Body of pancreas (tissue), 4 donors: ENCODE measurements around the gene C1orf74. TPM values are rescaled to one million over a fixed set of nuclear protein-coding genes. Genes with fewer than 3 reads are reported as not detected.

Source experiments
- ATAC-seq: fragments of 150-250 bp; one replicate; pipeline ENCODE4 v1.9.1; 2016
- DNase-seq, 4 donors: peaks; one replicate each; pipeline ENCODE4 v3.0.0-alpha.2; 2019
- H3K27ac ChIP-seq, 4 donors: fragments of 200-600 bp; sonication (generic); 1 replicate in 3 of 4; 2 replicates in 1 of 4; pipeline versions ENCODE4 v1.5.1 to v1.6.1; 2016 to 2019; ENCODE audit warnings: mild to moderate bottlenecking in 1 of 4, mixed read lengths in 1 of 4, moderate library complexity in 1 of 4
- H3K27me3 ChIP-seq, 2 donors: fragments of 200-600 bp; sonication (generic); one replicate each; pipeline ENCODE4 v1.6.0; 2016; ENCODE audit warnings: mild to moderate bottlenecking in 1 of 2
- H3K36me3 ChIP-seq, 2 donors: fragments of 200-600 bp; sonication (generic); replicated peaks in 1 of 2; 2 replicates each; pipeline ENCODE4 v1.5.1; 2016; ENCODE audit warnings: low read depth in 2 of 2; ENCODE audit not compliant: insufficient read depth in 1 of 2
- H3K4me1 ChIP-seq: fragments of 200-600 bp; sonication (generic); one replicate; pipeline ENCODE4 v1.6.0; 2016
- H3K4me3 ChIP-seq, 2 donors: fragments of 200-600 bp; sonication (generic); 1 replicate in 1 of 2; 2 replicates in 1 of 2; pipeline ENCODE4 v1.5.1; 2016 to 2019
- H3K9me3 ChIP-seq, 3 donors: fragments of 200-600 bp; sonication (generic); 1 replicate in 2 of 3; 2 replicates in 1 of 3; pipeline ENCODE4 v1.5.1; 2016
- POLR2A ChIP-seq, 3 donors: fragments of 450-650 bp; IDR thresholded peaks; one replicate each; pipeline ENCODE4 v1.6.1; 2016; ENCODE audit warnings: antibody characterized with exemption in 3 of 3, mild to moderate bottlenecking in 2 of 3
- WGBS, 2 donors: methylation state at CpG; one replicate each; pipeline ENCODE4 v1.1.5; 2017; 5-methylcytosine and 5-hydroxymethylcytosine counted together
- intact Hi-C: fragments of 100-400 bp; cut with DNase I; formaldehyde crosslinking; loops from one replicate; pipeline ENCODE4 v1.15.1; 2023
- total RNA-seq, 2 donors: library from RNA; depleted of rRNA; stranded (reverse); fragments of >200 nt; gene quantifications; one replicate each; pipeline ENCODE4 v1.1.0, GENCODE V29; 2016
- TF ChIP-seq, protein P1 (sequence below), 7 experiments: fragments of 450-650 bp in 4 of 7; fragments of 200-600 bp in 3 of 7; sonication (generic) in 3 of 7; IDR thresholded peaks; one replicate each; pipeline ENCODE4 v1.5.1; 2016 to 2019; ENCODE audit warnings: antibody characterized with exemption in 7 of 7

The C1orf74 gene
- 1 to 10 TPM in 1 of 2 donors, under 1 TPM in 1; 0.33 to 1.0 TPM for total RNA-seq

DNA sequence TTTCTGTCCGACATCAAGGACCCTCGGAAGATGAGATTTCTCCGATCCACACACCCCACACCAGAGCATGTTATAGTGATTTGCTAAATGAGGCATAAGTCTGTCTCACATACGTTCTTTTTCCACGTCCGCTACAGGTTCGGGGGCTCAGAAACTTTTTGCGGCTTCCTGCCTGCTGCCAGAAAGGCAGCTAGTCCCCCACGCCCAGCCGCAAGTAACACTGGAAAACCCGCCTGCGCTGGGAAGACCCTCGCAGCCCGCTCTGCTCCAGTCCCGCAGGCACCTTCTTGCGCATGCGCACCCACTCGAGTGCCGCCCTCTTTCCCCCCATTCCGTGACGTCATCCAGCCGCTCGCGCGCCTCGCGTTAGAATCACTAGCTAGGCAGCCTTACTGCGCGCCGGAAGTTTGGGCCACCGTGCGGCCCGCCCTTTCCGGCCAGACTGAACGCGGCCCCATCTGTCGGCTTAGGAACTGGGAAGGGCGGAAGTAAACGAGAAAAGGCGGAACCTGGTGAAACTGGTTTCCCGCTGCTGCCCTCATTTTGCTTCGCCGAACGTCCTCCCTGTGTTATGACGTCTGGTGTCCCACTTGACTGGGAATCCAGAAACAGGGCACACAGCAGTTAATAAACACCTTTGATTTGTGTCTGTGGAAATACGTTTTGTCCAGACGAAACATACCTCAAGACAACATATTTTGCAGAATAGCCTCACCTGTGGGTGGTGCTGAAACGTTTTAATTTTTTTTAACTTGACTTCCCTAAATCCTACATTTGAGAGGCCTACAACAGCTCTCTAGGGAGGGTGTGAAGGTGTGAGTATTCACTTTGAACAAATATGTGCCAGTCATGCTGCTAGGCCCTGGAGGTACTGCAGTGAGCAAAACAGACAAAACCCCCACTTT, at the start of gene C1orf74:
TSS of gene C1orf74 (minus strand) at position 295 of the 905 bp plus-strand sequence. CDS start 925 bp downstream, outside the sequence.
- TF ChIP-seq, protein P1, sequence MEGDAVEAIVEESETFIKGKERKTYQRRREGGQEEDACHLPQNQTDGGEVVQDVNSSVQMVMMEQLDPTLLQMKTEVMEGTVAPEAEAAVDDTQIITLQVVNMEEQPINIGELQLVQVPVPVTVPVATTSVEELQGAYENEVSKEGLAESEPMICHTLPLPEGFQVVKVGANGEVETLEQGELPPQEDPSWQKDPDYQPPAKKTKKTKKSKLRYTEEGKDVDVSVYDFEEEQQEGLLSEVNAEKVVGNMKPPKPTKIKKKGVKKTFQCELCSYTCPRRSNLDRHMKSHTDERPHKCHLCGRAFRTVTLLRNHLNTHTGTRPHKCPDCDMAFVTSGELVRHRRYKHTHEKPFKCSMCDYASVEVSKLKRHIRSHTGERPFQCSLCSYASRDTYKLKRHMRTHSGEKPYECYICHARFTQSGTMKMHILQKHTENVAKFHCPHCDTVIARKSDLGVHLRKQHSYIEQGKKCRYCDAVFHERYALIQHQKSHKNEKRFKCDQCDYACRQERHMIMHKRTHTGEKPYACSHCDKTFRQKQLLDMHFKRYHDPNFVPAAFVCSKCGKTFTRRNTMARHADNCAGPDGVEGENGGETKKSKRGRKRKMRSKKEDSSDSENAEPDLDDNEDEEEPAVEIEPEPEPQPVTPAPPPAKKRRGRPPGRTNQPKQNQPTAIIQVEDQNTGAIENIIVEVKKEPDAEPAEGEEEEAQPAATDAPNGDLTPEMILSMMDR (IDR thresholded peaks at IDR 0.05) = peak in 3 of 7 experiments; percentile 5 to 33 (median 7)
- TF ChIP-seq POLR2A (IDR thresholded peaks at IDR 0.05) = peak; percentile 32 to 81 (median 79)
- H3K4me1 ChIP-seq = peaks cover 38% of the 10 kb centered on the region
- no peaks in the 10 kb centered on the region for H3K9me3 ChIP-seq
- no peaks in the 10 kb centered on the region for H3K27me3 ChIP-seq
- ATAC-seq = peak; percentile 98
- peak; percentile 99 for DNase-seq
- intact Hi-C loops = no loop called here
- H3K4me3 ChIP-seq = peak within 1 kb of the TSS; percentile 26 to 46
- peaks cover 4 to 9% of the 10 kb centered on the region in 2 donors for H3K36me3 ChIP-seq
- peak within 1 kb of the TSS; percentile 71 to 89 (median 81) for H3K27ac ChIP-seq
- WGBS, 2 donors = 3 to 6% methylated on average over 20 to 48 of the region's 48 CpGs

DNA sequence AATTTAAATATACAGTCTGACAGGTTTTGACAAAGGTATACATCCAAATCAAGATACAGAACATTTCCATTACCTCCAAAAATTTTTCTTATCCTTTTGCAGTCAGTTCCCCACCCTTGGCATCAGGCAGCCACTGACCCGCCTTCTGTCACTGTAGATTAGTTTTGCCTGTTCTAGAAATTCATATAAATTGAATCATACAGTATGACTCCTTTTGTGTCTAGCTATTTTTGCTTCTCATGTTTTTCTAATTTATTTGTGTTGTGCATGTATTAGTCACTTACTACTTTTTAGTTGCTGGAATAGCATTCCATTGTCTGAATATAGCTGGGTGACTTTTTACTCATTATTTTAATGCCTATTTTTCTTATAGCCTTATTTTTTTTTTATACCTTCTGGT, 47.3 kb upstream of the C1orf74 start:
- Histone ChIP-seq H3K4me3 (no peak overlapping the region), H3K27ac (no peak overlapping the region), H3K27me3 (no peaks in the 10 kb centered on the region), H3K4me1 (peaks cover 11% of the 10 kb centered on the region), H3K36me3 (peaks cover 17 to 25% of the 10 kb centered on the region in 2 donors), H3K9me3 (no peaks in the 10 kb centered on the region)
- 89 to 90% methylated on average over 1 of the region's 1 CpG for WGBS, 2 donors
- TF ChIP-seq POLR2A (IDR thresholded peaks at IDR 0.05) = no peak
- TF ChIP-seq, protein P1 (IDR thresholded peaks at IDR 0.05) = no peak
- intact Hi-C loops = no loop called here
- DNase-seq = no peak
- ATAC-seq = no peak

DNA sequence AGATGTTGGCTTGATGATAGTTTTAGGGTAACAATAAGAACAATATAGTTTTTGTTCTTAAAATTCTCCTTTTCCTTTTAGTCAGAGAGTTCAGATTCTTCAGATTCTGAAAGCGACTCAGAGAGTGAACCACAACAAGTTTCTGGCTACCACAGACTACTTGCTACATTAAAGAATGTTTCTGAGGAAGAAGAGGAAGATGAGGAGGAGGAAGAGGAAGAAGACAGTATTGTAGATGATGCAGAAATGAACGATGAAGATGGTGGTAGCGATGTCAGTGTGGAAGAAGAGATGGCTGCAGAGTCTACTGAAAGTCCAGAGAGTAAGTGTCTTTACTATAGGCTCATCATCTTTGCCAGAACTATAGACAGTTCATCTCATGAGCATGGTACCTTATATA, 46.4 kb upstream of the C1orf74 start:
- Histone ChIP-seq H3K36me3 (peaks cover 17 to 23% of the 10 kb centered on the region in 2 donors), H3K4me3 (no peak overlapping the region), H3K27ac (no peak overlapping the region), H3K4me1 (peaks cover 11% of the 10 kb centered on the region), H3K9me3 (no peaks in the 10 kb centered on the region), H3K27me3 (no peaks in the 10 kb centered on the region)
- TF ChIP-seq POLR2A (IDR thresholded peaks at IDR 0.05) = no peak
- TF ChIP-seq, protein P1 (IDR thresholded peaks at IDR 0.05) = no peak
- WGBS, 2 donors = 75 to 84% methylated on average over 3 of the region's 3 CpGs
- intact Hi-C loops = no loop called here
- DNase-seq (no peak), ATAC-seq (no peak)

DNA sequence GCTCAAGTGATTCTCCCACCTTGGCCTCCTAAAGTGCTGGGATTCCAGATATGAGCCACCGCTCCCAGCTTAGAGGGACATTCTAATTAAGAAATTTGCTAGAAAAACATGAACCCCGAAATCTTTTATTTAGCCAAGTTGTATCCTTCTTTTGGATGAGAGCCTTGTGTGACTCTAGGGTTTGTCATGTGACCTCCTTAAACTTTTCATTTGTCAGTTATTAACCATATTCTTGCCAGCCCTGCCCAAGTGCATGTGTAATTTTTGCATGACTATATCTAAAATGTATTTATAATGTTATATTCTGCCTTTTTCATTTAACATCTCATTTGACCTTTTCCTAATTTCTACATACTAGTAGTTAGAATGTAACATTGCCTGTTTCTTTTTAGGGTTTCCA, 45.4 kb upstream of the C1orf74 start:
- Histone ChIP-seq H3K36me3 (peaks cover 16 to 17% of the 10 kb centered on the region in 2 donors), H3K27ac (no peak overlapping the region), H3K4me3 (no peak overlapping the region), H3K4me1 (peaks cover 11% of the 10 kb centered on the region), H3K27me3 (no peaks in the 10 kb centered on the region), H3K9me3 (no peaks in the 10 kb centered on the region)
- intact Hi-C loops = no loop called here
- 81 to 84% methylated on average over 2 of the region's 2 CpGs for WGBS, 2 donors
- DNase-seq (no peak), ATAC-seq (no peak)
- TF ChIP-seq POLR2A (IDR thresholded peaks at IDR 0.05) = no peak
- TF ChIP-seq, protein P1 (IDR thresholded peaks at IDR 0.05) = no peak
